ENCODE results near the gene GANAB. TPM values are rescaled to one million over a fixed set of nuclear protein-coding genes. Genes with fewer than 3 reads are reported as not detected.
"Not testable (repeated sequence)": the region's sequence is repeated elsewhere in the genome, so short reads cannot be mapped to it uniquely, and the experiment has no call there.

GANAB gene
- total RNA-seq, 2 donors from 2014 or later, result 252 to 303 TPM

- Histone ChIP-seq H3K9me3 (no peaks in the 10 kb centered on the region), H3K27me3 (no peaks in the 10 kb centered on the region), H3K4me1 (peaks cover 23% of the 10 kb centered on the region), H3K4me3 (peak within 1 kb of the TSS; percentile 87), H3K9ac (ENCODE audit: low read depth in 2 of 2, low read length in 2 of 2) (peak within 1 kb of the TSS; percentile 89 to 99), H3K27ac (peak within 1 kb of the TSS; percentile 96), H3K36me3 (no peaks in the 10 kb centered on the region)
- peak; percentile 98 for DNase-seq
- TF ChIP-seq CTCF (IDR thresholded peaks at IDR 0.05), result no peak
- intact Hi-C loops (cut with DNase I), result no loop called here
Measured at GRCh38 chr11:62665075-62665598, 18.7 kb upstream of the GANAB start, which contains the start of the genes C11orf98 and CSKMT. C11orf98 (minus strand) TSS chr11:62665210; CDS start chr11:62665169, 41 bp downstream. CSKMT (plus strand) TSS chr11:62665312; CDS start chr11:62665880, 568 bp downstream.

GRCh38 chr11:62664405-62665074 is 18.1 kb upstream of the GANAB start:
- TF ChIP-seq CTCF (IDR thresholded peaks at IDR 0.05), result no peak
- H3K27ac ChIP-seq, result peak overlapping the region; percentile 96
- intact Hi-C loops (cut with DNase I), result no loop called here
- H3K9me3 ChIP-seq, result no peaks in the 10 kb centered on the region
- peak; percentile 50 for DNase-seq
- peak overlapping the region; percentile 89 to 99 for H3K9ac ChIP-seq (ENCODE audit: low read depth in 2 of 2, low read length in 2 of 2)
- no peaks in the 10 kb centered on the region for H3K36me3 ChIP-seq
- no peaks in the 10 kb centered on the region for H3K27me3 ChIP-seq
- peaks cover 18% of the 10 kb centered on the region for H3K4me1 ChIP-seq
- peak overlapping the region; percentile 87 for H3K4me3 ChIP-seq

GRCh38 chr11:62656796-62657429 is 10.5 kb upstream of the GANAB start:
- DNase-seq, result no peak
- no peak for TF ChIP-seq CTCF (IDR thresholded peaks at IDR 0.05)
- Histone ChIP-seq H3K9ac (ENCODE audit: low read depth in 2 of 2, low read length in 2 of 2) (no peak overlapping the region), H3K4me3 (no peak overlapping the region), H3K4me1 (peaks cover 6% of the 10 kb centered on the region), H3K27ac (no peak overlapping the region), H3K36me3 (no peaks in the 10 kb centered on the region), H3K9me3 (no peaks in the 10 kb centered on the region), H3K27me3 (no peaks in the 10 kb centered on the region)
- intact Hi-C loops (cut with DNase I), result no loop called here

GRCh38 chr11:62654297-62654696 is 7.9 kb upstream of the GANAB start:
- Histone ChIP-seq H3K4me1 (peaks cover 9% of the 10 kb centered on the region), H3K36me3 (no peaks in the 10 kb centered on the region), H3K4me3 (no peak overlapping the region), H3K9ac (ENCODE audit: low read depth in 2 of 2, low read length in 2 of 2) (no peak overlapping the region), H3K9me3 (no peaks in the 10 kb centered on the region), H3K27me3 (no peaks in the 10 kb centered on the region), H3K27ac (no peak overlapping the region)
- DNase-seq, result no peak
- intact Hi-C loops (cut with DNase I), result no loop called here
- no peak for TF ChIP-seq CTCF (IDR thresholded peaks at IDR 0.05)

- intact Hi-C loops (cut with DNase I), result no loop called here
- no peaks in the 10 kb centered on the region for H3K27me3 ChIP-seq
- H3K4me1 ChIP-seq, result peaks cover 9% of the 10 kb centered on the region
- no peak for DNase-seq
- peak overlapping the region; percentile 96 for H3K4me3 ChIP-seq
- H3K9ac ChIP-seq (ENCODE audit: low read depth in 2 of 2, low read length in 2 of 2), result peak overlapping the region; percentile 94 to 98
- H3K9me3 ChIP-seq, result no peaks in the 10 kb centered on the region
- no peak for TF ChIP-seq CTCF (IDR thresholded peaks at IDR 0.05)
- peak overlapping the region; percentile 92 for H3K27ac ChIP-seq
- no peaks in the 10 kb centered on the region for H3K36me3 ChIP-seq
Measured at GRCh38 chr11:62652161-62653006, 6.0 kb upstream of the GANAB start.

- DNase-seq; intact Hi-C loops (cut with DNase I); H3K9me3 ChIP-seq: not testable (repeated sequence)
Measured at GRCh38 chr11:62650283-62650682, 3.9 kb upstream of the GANAB start.

More at GRCh38 chr11:62650283-62650682, 3.9 kb upstream of the GANAB start:
- not testable (repeated sequence) for H3K27ac ChIP-seq; H3K4me3 ChIP-seq; H3K9ac ChIP-seq (ENCODE audit: low read depth in 2 of 2, low read length in 2 of 2); H3K36me3 ChIP-seq; H3K27me3 ChIP-seq
- peaks cover 16% of the 10 kb centered on the region for H3K4me1 ChIP-seq

Measured in colonic mucosa (tissue), 4 donors.